Endodermal cell (in vitro differentiated cells): ENCODE measurements around the gene GABRG3. TPM values are rescaled to one million over a fixed set of nuclear protein-coding genes. Genes with fewer than 3 reads are reported as not detected.
A peak's percentile ranks its signal among the peaks of the same experiment; 100 is the strongest.

ENCODE experiments used
- DNase-seq: peaks from one replicate; pipeline ENCODE4 v3.0.0-alpha.2; 2017
- H3K27ac ChIP-seq: 2 replicates; pipeline ENCODE4 v1.5.1; 2013; ENCODE audit warnings: mild to moderate bottlenecking, low read depth, low read length, moderate library complexity
- H3K27me3 ChIP-seq: 2 replicates; pipeline ENCODE4 v1.6.1; 2013; ENCODE audit warnings: mild to moderate bottlenecking, low read length, moderate library complexity; ENCODE audit not compliant: insufficient read depth, control insufficient read depth, poor library complexity, severe bottlenecking
- H3K36me3 ChIP-seq: 2 replicates; pipeline ENCODE4 v1.7.0; 2013; ENCODE audit warnings: mild to moderate bottlenecking, low read length, moderate library complexity; ENCODE audit not compliant: control insufficient read depth, insufficient read depth
- H3K4me1 ChIP-seq: one replicate; pipeline ENCODE4 v1.7.0; 2013; ENCODE audit warnings: low read length; ENCODE audit not compliant: control insufficient read depth, insufficient read depth
- H3K4me3 ChIP-seq: 2 replicates; pipeline ENCODE4 v1.5.1; 2013; ENCODE audit warnings: mild to moderate bottlenecking, low read length, moderate library complexity
- H3K9ac ChIP-seq: 2 replicates; pipeline ENCODE4 v1.6.1; 2013; ENCODE audit warnings: mild to moderate bottlenecking, low read length, moderate library complexity; ENCODE audit not compliant: poor library complexity, severe bottlenecking; ENCODE audit errors: extremely low read depth
- H3K9me3 ChIP-seq: 2 replicates; pipeline ENCODE4 v1.6.1; 2013; ENCODE audit warnings: mild to moderate bottlenecking, low read length, moderate library complexity; ENCODE audit not compliant: control insufficient read depth
- H3K27ac Mint-ChIP-seq: 2 replicates; pipeline ENCODE4 v1.8.0; 2020; ENCODE audit warnings: mixed read lengths
- H3K27me3 Mint-ChIP-seq: 2 replicates; pipeline ENCODE4 v1.8.0; 2021; ENCODE audit warnings: mild to moderate bottlenecking, mixed read lengths; ENCODE audit not compliant: insufficient read depth
- H3K36me3 Mint-ChIP-seq: 2 replicates; pipeline ENCODE4 v1.8.0; 2020; ENCODE audit warnings: low read depth, mixed read lengths
- H3K4me1 Mint-ChIP-seq: 2 replicates; pipeline ENCODE4 v1.8.0; 2020; ENCODE audit warnings: mixed read lengths
- H3K4me3 Mint-ChIP-seq: 2 replicates; pipeline ENCODE4 v1.8.0; 2020; ENCODE audit warnings: mild to moderate bottlenecking, moderate library complexity, mixed read lengths
- H3K9me3 Mint-ChIP-seq: 2 replicates; pipeline ENCODE4 v1.8.0; 2020; ENCODE audit warnings: mild to moderate bottlenecking, mixed read lengths
- CTCF ChIP-seq: fragments of 200-600 bp; sonication (generic); conservative IDR thresholded peaks from 2 replicates; pipeline ENCODE4 v1.5.0; 2021; ENCODE audit warnings: antibody characterized with exemption, mild to moderate bottlenecking
- WGBS, 2 experiments: methylation state at CpG; one replicate each; pipeline versions ENCODE4 v1.1.5 to v1.1.7; 2013; ENCODE audit warnings: missing lambda C conversion rate in 2 of 2, mixed read lengths in 1 of 2; ENCODE audit not compliant: insufficient coverage in 1 of 2, insufficient read length in 1 of 2; 5-methylcytosine and 5-hydroxymethylcytosine counted together
- total RNA-seq, 2 donors: library from RNA; stranded (reverse); fragmentation: NEBNext Ultra II Directional in 1 of 2; extraction: Animal tissue kit (Norgen Biotek cat#: 25700) in 1 of 2; gene quantifications; 2 replicates in 1 of 2; 3 replicates in 1 of 2; pipeline ENCODE4 v1.2.1, GENCODE V29; 2021

The GABRG3 gene
- total RNA-seq, 2 donors from 2014 or later = 0.48 to 0.84 TPM

GRCh38 chr15:27057904-27058645 lies 87.1 kb downstream of the GABRG3 start:
- H3K36me3 ChIP-seq = no peaks in the 10 kb centered on the region
- no peak for TF ChIP-seq CTCF
- Mint-ChIP-seq H3K27ac (no peak overlapping the region), H3K4me1 (no peaks in the 10 kb centered on the region), H3K36me3 (no peaks in the 10 kb centered on the region), H3K27me3 (no peaks in the 10 kb centered on the region), H3K9me3 (no peaks in the 10 kb centered on the region), H3K4me3 (no peak overlapping the region)
- no peak overlapping the region for H3K27ac ChIP-seq
- 90 to 91% methylated on average over 10 to 14 of the region's 14 CpGs for WGBS, 2 experiments
- no peaks in the 10 kb centered on the region for H3K4me1 ChIP-seq
- no peaks in the 10 kb centered on the region for H3K9me3 ChIP-seq
- no peak overlapping the region for H3K9ac ChIP-seq
- H3K27me3 ChIP-seq = peaks cover 25% of the 10 kb centered on the region
- DNase-seq = no peak
- no peak overlapping the region for H3K4me3 ChIP-seq

- no peaks in the 10 kb centered on the region for H3K27me3 Mint-ChIP-seq
- peaks cover 19% of the 10 kb centered on the region for H3K27me3 ChIP-seq
- H3K9me3 ChIP-seq = no peaks in the 10 kb centered on the region
- no peaks in the 10 kb centered on the region for H3K4me1 Mint-ChIP-seq
- H3K27ac ChIP-seq = no peak overlapping the region
- no peak overlapping the region for H3K4me3 Mint-ChIP-seq
- H3K27ac Mint-ChIP-seq = no peak overlapping the region
- no peaks in the 10 kb centered on the region for H3K4me1 ChIP-seq
- no peak for DNase-seq
- H3K36me3 Mint-ChIP-seq = no peaks in the 10 kb centered on the region
- no peak overlapping the region for H3K9ac ChIP-seq
- no peak overlapping the region for H3K4me3 ChIP-seq
- H3K9me3 Mint-ChIP-seq = no peaks in the 10 kb centered on the region
- H3K36me3 ChIP-seq = no peaks in the 10 kb centered on the region
- TF ChIP-seq CTCF = no peak
- 89 to 91% methylated on average over 1 to 2 of the region's 2 CpGs for WGBS, 2 experiments
Observed at GRCh38 chr15:27058939-27059338, 88.0 kb downstream of the GABRG3 start.

GRCh38 chr15:27059610-27060202 lies 88.7 kb downstream of the GABRG3 start:
- no peak overlapping the region for H3K4me3 ChIP-seq
- no peak overlapping the region for H3K27ac ChIP-seq
- no peaks in the 10 kb centered on the region for H3K36me3 ChIP-seq
- H3K9me3 ChIP-seq = no peaks in the 10 kb centered on the region
- no peaks in the 10 kb centered on the region for H3K27me3 Mint-ChIP-seq
- H3K4me1 Mint-ChIP-seq = no peaks in the 10 kb centered on the region
- no peaks in the 10 kb centered on the region for H3K9me3 Mint-ChIP-seq
- no peaks in the 10 kb centered on the region for H3K36me3 Mint-ChIP-seq
- 17% methylated on average over 3 of the region's 3 CpGs for WGBS, 2 experiments
- peak; percentile 89 for TF ChIP-seq CTCF
- no peak overlapping the region for H3K27ac Mint-ChIP-seq
- no peaks in the 10 kb centered on the region for H3K4me1 ChIP-seq
- H3K4me3 Mint-ChIP-seq = no peak overlapping the region
- H3K9ac ChIP-seq = no peak overlapping the region
- DNase-seq = peak; percentile 90
- H3K27me3 ChIP-seq = peaks cover 11% of the 10 kb centered on the region
